Measurements from ENCODE around the gene CYB561D2.

DNA sequence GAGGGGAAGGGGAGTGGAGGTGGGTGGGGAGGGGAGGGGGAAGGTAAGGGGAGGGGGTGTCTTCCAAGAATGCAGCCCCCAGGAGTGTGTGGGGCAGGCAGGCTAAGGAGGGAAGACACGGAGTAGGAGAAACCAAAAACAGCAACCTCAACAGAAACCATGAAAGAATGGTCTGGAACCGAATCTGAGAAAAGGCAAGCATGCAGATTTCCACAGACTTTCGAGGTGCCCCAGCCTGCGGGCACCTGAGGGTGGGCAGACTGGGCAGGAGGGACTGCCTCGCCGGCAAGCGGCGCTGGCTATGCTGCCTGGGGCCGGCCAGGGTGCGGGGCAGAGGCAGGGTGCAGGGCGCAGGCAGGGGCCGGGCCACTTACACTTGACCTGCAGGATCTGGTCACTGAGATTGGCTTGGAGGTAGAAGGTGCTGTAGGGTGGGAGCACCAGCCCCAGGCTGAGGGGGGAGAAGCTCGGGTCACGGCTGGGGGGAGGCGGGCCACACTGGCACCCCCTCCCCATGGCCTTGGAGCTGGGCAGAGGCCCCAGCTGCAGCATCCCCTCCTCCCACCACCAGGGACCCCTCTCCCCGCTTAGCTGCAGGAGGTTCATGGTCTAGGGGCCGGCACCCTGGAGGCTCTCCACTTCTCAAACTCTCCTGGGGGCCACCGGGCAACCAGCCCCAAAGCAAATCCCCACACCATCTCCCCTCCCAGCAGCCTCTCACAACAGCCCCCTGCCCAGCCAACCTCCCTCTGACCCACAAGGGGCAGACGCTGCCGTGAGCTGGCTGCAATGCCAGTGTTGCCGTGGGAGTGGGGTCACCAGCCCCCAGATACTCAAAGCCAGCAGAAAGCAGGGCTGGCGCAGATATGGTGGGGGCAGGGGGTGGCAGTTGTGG, 23.9 kb downstream of the CYB561D2 start:
- TF ChIP-seq EZH2 (IDR thresholded peaks at IDR 0.05; ENCODE audit: borderline replicate concordance, insufficient read depth, low read length, poor library complexity, severe bottlenecking) = no peak
- TF ChIP-seq, protein P1, sequence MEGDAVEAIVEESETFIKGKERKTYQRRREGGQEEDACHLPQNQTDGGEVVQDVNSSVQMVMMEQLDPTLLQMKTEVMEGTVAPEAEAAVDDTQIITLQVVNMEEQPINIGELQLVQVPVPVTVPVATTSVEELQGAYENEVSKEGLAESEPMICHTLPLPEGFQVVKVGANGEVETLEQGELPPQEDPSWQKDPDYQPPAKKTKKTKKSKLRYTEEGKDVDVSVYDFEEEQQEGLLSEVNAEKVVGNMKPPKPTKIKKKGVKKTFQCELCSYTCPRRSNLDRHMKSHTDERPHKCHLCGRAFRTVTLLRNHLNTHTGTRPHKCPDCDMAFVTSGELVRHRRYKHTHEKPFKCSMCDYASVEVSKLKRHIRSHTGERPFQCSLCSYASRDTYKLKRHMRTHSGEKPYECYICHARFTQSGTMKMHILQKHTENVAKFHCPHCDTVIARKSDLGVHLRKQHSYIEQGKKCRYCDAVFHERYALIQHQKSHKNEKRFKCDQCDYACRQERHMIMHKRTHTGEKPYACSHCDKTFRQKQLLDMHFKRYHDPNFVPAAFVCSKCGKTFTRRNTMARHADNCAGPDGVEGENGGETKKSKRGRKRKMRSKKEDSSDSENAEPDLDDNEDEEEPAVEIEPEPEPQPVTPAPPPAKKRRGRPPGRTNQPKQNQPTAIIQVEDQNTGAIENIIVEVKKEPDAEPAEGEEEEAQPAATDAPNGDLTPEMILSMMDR (IDR thresholded peaks at IDR 0.05; ENCODE audit: poor library complexity, severe bottlenecking) = no peak
- TF ChIP-seq, protein P2, sequence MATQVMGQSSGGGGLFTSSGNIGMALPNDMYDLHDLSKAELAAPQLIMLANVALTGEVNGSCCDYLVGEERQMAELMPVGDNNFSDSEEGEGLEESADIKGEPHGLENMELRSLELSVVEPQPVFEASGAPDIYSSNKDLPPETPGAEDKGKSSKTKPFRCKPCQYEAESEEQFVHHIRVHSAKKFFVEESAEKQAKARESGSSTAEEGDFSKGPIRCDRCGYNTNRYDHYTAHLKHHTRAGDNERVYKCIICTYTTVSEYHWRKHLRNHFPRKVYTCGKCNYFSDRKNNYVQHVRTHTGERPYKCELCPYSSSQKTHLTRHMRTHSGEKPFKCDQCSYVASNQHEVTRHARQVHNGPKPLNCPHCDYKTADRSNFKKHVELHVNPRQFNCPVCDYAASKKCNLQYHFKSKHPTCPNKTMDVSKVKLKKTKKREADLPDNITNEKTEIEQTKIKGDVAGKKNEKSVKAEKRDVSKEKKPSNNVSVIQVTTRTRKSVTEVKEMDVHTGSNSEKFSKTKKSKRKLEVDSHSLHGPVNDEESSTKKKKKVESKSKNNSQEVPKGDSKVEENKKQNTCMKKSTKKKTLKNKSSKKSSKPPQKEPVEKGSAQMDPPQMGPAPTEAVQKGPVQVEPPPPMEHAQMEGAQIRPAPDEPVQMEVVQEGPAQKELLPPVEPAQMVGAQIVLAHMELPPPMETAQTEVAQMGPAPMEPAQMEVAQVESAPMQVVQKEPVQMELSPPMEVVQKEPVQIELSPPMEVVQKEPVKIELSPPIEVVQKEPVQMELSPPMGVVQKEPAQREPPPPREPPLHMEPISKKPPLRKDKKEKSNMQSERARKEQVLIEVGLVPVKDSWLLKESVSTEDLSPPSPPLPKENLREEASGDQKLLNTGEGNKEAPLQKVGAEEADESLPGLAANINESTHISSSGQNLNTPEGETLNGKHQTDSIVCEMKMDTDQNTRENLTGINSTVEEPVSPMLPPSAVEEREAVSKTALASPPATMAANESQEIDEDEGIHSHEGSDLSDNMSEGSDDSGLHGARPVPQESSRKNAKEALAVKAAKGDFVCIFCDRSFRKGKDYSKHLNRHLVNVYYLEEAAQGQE (IDR thresholded peaks at IDR 0.05; ENCODE audit: borderline replicate concordance) = no peak
- no peak for TF ChIP-seq EP300 (conservative IDR thresholded peaks at IDR 0.05; ENCODE audit: poor library complexity, severe bottlenecking)
- TF ChIP-seq MXI1 (conservative IDR thresholded peaks at IDR 0.05; ENCODE audit: poor library complexity, severe bottlenecking) = no peak
- TF ChIP-seq SMC3 (conservative IDR thresholded peaks at IDR 0.05; ENCODE audit: poor library complexity) = no peak
- TF ChIP-seq POLR2AphosphoS5 (IDR thresholded peaks at IDR 0.05) = no peak
- no peak for TF ChIP-seq TAF1 (IDR thresholded peaks at IDR 0.05; ENCODE audit: low read depth)
- no peak for TF ChIP-seq RAD21 (conservative IDR thresholded peaks at IDR 0.05)

All from neural cell (in vitro differentiated cells).